HUES48 (cell line): ENCODE data around the gene GAGE12H.
"Not testable (repeated sequence)": the region's sequence is repeated elsewhere in the genome, so short reads cannot be mapped to it uniquely, and the experiment has no call there.

Source experiments
- H3K27ac ChIP-seq: one replicate; pipeline ENCODE4 v1.7.0; 2013; ENCODE audit warnings: low read depth, low read length, inconsistent platforms
- H3K27me3 ChIP-seq: 2 replicates; pipeline ENCODE4 v1.6.1; 2013; ENCODE audit warnings: mild to moderate bottlenecking, low read length; ENCODE audit not compliant: control insufficient read depth, insufficient read depth
- H3K36me3 ChIP-seq: 2 replicates; pipeline ENCODE4 v1.6.1; 2013; ENCODE audit warnings: low read length; ENCODE audit not compliant: control insufficient read depth, insufficient read depth
- H3K4me1 ChIP-seq: 2 replicates; pipeline ENCODE4 v1.6.1; 2013; ENCODE audit warnings: mild to moderate bottlenecking, low read length; ENCODE audit not compliant: control insufficient read depth, insufficient read depth
- H3K4me3 ChIP-seq: 2 replicates; pipeline ENCODE4 v1.5.1; 2013; ENCODE audit warnings: mild to moderate bottlenecking, low read depth, low read length
- H3K9ac ChIP-seq: 2 replicates; pipeline ENCODE4 v1.6.1; 2013; ENCODE audit warnings: mild to moderate bottlenecking, low read depth, low read length, moderate library complexity
- H3K9me3 ChIP-seq: 2 replicates; pipeline ENCODE4 v1.6.1; 2013; ENCODE audit warnings: low read length; ENCODE audit not compliant: control insufficient read depth, insufficient read depth

The GAGE12H gene

GRCh38 chrX:49598720-49599119 is 19.0 kb downstream of the GAGE12H start, which contains the start of gene GAGE1:
Gene GAGE1, plus strand, starts transcription at chrX:49599020. Its CDS starts 1,155 bp downstream, at chrX:49600175.
- H3K27ac ChIP-seq, H3K36me3 ChIP-seq, H3K4me3 ChIP-seq, H3K27me3 ChIP-seq, H3K9me3 ChIP-seq, H3K4me1 ChIP-seq, H3K9ac ChIP-seq: not testable (repeated sequence)

GRCh38 chrX:49610718-49611310 is 31.1 kb downstream of the GAGE12H start:
- no peak overlapping the region for H3K4me3 ChIP-seq
- H3K4me1 ChIP-seq: no peaks in the 10 kb centered on the region
- no peak overlapping the region for H3K9ac ChIP-seq
- H3K27me3 ChIP-seq: no peaks in the 10 kb centered on the region
- no peak overlapping the region for H3K27ac ChIP-seq
- no peaks in the 10 kb centered on the region for H3K36me3 ChIP-seq
- H3K9me3 ChIP-seq: peaks cover 42% of the 10 kb centered on the region

GRCh38 chrX:49618574-49618973 is 38.8 kb downstream of the GAGE12H start:
- Histone ChIP-seq H3K4me1 (no peaks in the 10 kb centered on the region), H3K27me3 (no peaks in the 10 kb centered on the region)

GRCh38 chrX:49627086-49627777 is 47.5 kb downstream of the GAGE12H start:
- H3K9ac ChIP-seq: no peak overlapping the region
- H3K27ac ChIP-seq: no peak overlapping the region
- no peaks in the 10 kb centered on the region for H3K36me3 ChIP-seq
- no peak overlapping the region for H3K4me3 ChIP-seq
- H3K27me3 ChIP-seq: no peaks in the 10 kb centered on the region
- H3K4me1 ChIP-seq: no peaks in the 10 kb centered on the region
- H3K9me3 ChIP-seq: peaks cover 40% of the 10 kb centered on the region

More at GRCh38 chrX:49618574-49618973, 38.8 kb downstream of the GAGE12H start:
- H3K9ac ChIP-seq: no peak overlapping the region
- H3K36me3 ChIP-seq: no peaks in the 10 kb centered on the region
- H3K4me3 ChIP-seq: no peak overlapping the region
- H3K9me3 ChIP-seq: peaks cover 23% of the 10 kb centered on the region
- no peak overlapping the region for H3K27ac ChIP-seq
